NCI-H187 (cell line): Measurements from ENCODE around the gene NR1I3.
"Not testable (repeated sequence)": the region's sequence is repeated elsewhere in the genome, so short reads cannot be mapped to it uniquely, and the experiment has no call there.

Experiments
- DNase-seq, 2 experiments: peaks; one replicate each; lab custom pipeline; 2025; lab: John Stamatoyannopoulos, UW

The NR1I3 gene

DNA sequence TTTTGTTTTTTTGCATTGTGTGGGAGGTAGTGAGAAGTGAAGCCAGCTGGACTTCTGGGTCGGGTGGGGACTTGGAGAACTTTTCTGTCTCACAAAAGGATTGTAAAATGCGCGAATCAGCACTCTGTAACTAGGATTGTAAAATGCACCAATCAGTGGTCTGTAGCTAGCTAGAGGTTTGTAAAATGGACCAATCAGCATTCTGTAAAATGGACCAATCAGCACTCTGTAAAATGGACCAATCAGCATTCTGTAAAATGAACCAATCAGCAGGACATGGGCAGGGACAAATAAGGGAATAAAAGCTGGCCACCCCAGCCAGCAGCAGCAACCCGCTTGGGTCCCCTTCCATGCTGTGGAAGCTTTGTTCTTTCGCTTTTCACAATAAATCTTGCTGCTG, 12.1 kb upstream of the NR1I3 start:
- DNase-seq: not testable (repeated sequence)

DNA sequence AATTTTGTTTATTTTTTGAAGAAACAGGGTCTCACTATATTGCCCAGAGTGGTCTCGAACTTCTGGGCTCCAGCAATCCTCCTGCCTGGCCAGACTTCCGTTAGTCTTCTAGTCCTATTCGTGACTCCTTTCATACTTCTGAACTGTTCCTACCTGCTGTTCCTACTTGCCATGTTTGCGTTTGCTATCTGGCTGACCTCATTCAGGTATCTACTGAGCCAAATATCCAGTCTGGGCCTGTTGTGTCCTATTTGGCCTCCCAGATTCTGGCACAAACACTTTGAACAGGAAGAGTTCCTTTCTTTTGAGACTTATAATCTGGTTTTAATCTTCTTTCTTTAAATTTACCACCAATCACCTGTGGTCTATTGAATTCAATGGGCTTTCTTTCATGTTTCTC, 6.9 kb upstream of the NR1I3 start:
- DNase-seq: no peak

DNA sequence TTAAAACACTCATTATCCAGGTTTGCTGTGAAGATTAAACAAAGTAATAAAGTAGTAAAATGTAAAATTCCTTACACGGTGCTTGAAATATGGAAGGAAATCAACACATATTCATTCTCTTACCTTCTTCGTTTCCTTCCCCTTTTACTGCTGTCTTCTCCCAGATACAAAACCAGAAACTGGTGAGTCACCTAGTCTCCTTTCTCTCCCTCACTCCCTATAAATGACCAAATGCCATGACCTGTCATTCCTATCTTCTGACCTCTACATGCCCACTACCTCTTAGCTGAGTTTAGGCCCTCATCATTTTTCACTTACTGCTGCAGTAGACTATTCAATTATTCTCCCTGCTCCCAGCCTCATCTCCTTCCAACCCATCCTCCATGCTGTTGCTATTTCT, 4.3 kb upstream of the NR1I3 start:
- no peak for DNase-seq

DNA sequence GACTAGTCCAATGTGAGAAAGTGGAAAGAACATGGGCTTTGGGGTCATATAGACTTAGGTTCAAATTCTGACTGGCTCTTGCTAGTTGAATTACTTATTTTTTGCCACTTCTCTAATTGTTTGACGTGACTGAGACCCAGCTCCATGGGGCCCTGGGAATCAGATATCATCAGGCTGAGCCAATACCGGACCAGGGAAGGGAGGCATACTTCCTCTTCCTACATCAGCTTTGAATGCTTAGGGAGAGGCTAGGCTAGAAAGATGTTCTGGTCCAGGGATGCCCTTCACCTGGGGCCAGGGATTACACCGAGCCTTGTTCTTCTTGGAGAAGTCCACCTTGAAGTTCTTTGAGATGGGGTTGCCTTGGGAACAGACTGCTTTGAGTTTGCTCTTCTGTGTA, 3.7 kb upstream of the NR1I3 start:
- DNase-seq: no peak

DNA sequence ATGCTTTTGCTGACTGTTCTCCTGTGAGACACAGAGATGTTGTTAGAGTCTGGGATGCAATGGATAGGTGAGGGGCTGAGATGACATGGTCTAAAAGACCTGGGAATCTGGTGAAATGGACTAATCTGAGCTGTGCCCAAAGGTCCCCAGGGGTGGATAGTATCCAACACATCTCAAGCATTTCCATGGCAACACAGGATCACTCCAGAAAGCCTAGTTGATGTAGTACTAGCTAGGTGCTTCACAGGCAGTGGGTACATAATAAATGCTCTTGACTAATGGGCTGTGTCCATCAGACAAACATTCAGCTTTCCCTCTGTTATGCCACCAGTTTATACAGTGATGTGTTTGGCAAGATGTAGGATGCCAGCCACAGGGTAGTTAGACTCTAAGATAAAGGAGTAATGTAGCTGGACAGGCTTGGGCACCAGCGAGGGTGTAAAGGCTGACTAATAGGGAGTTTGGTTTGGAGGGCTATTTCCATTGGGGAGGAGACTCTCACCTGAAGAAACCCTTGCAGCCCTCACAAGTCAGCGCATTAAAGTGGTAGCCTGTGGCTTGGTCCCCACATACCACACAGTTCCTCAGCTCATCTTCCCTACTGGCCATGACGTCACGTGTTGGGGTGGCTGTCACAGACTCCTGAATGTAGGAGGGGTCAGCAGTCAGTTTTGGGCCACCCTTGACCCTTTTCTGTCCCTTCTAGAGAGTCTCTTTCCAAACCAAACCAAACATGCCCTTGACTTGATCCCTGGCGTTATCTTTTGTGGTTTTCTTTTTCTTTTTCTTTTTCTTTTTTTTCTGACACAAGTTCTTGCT, 1.8 kb downstream of the NR1I3 start:
- DNase-seq: no peak

DNA sequence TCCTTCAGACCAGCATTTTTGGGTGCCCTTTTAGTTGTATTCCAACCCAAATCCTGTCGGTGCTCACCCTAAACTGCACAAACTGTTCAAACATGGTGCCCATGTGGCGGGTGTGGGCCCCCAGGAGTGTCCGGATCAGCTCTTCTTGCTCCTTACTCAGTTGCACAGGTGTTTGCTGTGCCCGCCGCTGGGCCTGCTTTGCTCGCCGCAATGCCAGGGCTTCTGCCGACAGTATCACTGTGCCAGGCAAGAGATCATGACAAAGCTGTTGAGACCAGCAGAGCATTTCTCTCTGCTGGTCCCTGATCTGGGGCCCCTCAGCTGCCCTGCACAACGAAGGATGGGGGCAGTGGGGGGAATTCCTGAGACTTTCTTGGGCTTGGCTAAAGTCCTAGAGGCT, 4.9 kb downstream of the NR1I3 start:
- DNase-seq: no peak

DNA sequence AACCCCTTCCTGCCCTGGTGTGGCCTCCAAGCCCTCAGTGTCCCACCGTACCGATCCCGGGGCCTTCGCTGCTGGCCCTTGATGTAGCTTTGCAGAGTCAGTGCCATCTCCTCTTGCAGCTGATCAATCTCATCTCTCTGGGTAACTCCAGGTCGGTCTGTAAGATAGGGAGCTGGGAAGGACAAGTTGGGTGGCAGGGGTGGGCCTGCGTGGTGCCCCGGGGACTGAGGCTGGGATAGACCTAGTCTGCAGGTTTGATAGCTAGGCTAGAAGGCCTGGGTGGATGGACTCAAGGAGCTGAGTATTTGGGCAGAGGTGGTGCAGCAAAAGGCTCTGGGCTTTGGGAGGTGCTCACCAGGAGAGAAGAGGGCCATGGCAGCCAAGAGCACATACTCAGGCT, 7.2 kb downstream of the NR1I3 start:
- no peak for DNase-seq

DNA sequence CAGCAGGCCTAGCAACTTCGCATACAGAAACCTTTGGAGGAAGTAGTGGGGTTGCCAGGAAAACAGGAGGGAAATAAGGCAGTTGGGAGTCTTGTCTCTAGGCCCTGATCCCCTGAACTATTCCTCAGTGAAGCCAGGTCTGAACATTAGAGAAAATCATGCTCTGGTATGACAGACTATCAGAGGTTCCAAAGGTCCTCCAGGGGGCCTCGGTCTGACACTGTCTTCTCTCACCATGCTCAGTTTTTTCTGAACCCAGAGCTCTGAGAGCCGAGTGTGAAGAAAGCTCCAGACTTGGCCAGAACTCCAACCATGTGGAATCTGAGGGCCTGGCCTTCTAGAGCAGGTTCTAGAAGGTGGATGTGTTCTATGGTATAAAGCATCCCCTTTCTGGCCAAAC, 8.1 kb downstream of the NR1I3 start:
- DNase-seq: no peak

DNA sequence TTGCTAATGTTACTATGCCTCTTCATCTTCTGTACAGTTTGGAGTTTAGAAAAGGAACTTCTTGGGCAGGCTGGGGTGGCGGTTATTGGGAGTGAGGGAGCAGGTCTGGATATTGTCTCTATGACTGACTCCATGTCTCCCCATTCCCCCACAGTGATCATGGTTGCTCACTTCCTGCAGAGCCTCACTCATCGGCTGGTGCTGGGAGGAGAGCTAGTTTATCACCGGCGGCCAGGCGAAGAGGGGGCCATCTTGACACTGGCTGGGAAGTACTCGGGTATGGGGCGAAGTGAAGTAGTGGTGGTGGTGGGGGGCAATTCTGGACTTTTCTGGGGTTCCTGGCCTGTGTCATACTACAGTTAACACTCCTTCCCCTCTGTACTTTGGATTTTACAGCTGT, 10.0 kb downstream of the NR1I3 start:
- no peak for DNase-seq

DNA sequence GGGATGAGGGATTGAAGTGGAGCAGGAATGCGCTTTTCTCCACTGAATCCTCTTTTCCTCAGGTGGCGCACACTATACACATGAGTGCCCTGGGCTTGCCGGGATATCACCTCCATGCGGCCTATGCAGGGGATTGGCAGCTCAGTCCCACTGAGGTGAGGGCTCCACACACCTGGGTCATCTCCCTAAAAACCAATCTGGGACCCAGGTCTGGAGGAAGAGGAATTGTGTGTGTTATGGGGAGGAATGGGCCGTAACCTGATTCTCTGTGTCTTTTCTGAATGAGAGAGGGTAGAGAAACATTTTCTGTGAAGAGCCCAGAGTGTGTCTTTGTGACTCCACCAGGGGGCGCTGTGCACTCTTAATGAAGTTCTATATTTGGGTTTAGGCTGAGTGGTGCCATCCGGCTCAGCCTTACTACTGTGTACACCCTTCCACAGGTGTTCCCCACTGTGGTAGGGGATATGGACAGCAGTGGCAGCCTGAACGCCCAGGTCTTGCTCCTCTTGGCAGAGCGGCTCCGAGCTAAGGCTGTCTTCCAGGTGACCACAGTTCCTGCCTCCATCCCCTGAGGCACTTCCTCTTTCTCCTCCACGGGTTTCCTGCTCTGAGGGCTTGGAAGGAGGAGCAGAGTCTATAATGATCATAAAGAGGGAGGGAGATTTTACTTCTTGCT, 10.7 kb downstream of the NR1I3 start:
- DNase-seq: peak; percentile 83 to 85

DNA sequence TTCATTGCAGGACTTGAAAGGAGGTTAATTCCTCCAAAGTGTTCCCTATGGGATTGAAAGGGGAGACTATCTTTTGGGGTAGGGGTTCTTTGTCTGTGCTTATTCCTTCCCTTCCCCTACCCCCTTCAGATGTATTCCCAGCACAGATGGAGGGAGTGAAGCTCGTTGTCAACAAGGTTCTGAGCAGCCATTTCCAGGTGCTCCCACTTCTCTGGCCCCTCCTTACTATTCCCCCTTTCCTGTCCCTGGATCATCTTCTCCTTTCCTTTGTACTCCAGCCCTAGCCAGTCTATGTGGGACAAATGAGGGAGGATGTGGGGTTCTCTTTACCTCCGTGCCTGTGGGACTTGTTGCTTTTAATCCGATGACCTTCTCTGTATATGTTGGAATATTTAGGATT, 11.2 kb downstream of the NR1I3 start:
- DNase-seq: no peak

DNA sequence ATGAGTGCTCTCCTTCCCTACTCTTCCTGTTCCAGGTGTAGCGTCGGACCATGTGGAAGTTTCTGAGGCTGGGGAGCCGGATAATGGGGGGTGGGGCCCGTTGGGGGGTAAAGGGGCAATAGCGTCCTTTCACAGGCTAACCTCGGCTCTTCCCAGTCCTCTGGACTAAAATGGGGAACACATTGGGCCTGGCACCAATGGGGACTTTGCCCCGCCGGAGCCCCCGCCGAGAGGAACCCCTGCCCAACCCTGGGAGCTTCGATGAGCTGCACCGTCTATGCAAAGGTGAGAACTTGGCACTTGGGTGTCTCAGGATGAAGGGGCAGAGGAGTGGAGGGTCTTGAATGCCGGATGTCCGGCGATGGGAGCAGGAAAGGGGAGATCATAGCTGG, 11.7 kb downstream of the NR1I3 start:
- DNase-seq: no peak

DNA sequence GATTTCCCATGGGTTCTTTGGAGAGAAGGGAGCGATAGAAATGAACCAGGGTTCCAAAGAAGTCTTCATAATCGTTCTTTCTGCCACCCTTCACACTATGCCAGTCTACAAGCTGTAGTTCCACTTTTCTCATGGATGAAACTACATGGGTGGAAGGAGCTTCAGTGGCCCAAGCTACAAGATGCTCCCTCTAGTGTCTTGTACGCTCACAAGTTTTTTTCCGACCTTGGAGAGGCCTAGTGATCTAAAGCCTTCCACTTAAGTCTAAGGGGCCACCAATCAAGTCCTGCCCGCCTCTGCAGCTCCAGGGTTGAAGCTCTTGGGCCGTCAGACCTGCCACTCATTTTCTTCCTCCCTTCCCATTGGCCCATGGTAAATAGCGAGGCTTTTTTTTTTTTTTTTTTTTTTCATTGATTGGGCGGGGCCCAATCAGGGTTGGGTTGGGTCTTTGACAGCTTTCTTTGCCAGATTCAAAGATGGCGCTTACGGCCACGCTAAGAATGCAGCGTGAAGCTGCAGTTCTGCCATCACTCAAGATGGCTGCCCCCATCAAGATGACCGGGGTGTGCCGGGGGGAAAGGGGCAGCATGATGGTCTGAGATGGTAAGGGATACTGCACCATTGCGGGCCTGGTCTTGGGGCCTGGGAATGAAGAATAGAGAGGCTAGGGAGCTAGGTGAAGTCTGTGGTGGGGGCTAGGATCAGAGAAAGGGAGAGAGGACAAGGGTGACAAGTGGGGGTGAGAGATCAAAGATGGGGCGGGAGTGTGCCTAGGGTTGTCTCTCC, 12.3 kb downstream of the NR1I3 start, which contains the start of gene TOMM40L:
Gene TOMM40L, plus strand, starts transcription at position 527 of the 786 bp plus-strand sequence. CDS start 430 bp downstream, outside the sequence.
- peak; percentile 98 to 99 for DNase-seq

DNA sequence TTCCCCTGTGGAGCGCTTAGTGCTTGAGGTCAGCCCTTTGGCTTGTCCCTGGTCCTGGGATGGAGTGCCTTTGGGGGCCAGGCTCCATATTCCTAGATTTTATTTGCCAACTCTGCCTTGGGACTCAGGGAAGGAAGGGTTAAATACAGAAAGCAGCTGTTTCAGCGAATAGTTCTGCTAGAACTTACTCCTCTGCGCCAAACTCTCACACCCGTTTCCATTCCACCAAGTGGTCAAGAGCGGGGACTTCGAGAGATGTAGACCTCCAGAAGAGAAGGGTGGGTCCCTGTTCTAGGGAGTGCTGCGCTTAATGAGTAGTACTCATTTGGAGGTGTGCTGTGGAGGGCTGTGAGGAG, 12.8 kb downstream of the NR1I3 start:
- DNase-seq: no peak

DNA sequence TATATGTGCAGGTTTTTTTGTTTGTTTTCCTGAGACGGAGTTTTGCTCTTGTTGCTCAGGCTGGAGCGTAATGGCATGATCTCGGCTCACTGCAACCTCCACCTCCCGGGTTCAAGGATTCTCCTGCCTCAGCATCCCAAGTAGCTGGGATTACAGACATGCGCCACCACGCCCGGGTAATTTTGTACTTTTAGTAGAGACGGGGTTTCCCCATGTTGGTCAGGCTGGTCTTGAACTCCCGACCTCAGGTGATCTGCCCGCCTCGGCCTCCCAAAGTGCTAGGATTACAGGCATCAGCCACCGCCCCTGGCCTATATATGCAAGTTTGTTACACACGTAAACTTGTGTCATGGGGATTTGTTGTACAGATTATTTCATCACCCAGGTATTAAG, 13.3 kb downstream of the NR1I3 start:
- not testable (repeated sequence) for DNase-seq

DNA sequence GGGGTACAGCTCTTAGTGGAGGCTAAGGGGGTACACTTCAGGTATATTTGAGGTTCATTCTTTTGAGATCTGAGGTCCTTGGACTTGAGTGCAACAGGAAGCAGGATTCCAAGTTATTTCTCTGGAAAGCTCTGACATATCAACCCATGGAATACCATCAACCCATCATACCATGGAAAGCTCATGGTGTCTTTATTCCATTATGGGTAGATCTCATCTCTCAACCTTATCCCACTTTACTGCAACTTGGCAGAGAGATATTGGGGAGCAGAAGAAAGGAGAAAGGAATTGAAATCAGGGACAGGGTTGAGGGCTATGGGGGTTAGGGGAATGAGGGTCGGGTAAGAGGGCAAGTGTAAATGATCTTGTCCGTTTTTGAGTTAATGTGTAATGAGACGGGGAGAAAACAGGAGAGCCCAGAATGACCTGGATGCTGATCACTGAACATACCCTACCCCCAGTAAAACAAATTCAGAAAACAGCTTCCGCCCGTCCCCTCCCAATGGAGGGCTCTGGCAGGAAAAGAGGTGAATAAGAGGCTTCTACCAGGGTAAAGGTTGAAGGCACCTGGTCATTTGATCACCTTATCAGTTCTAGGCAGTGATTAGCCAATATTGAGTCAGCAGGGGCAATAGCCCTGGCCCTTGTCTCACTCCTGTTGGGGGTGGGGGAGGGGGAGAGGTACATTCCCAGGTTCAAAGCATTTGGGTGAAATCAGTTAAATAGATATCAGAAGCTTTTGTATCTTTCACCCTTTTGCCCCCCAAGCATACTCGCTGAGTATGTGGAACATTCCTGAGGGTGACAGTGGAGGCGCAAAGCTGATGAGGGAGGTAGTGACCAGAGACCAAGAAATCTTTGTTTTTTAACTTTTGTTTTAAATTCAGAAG, 14.0 kb downstream of the NR1I3 start:
- DNase-seq: no peak

DNA sequence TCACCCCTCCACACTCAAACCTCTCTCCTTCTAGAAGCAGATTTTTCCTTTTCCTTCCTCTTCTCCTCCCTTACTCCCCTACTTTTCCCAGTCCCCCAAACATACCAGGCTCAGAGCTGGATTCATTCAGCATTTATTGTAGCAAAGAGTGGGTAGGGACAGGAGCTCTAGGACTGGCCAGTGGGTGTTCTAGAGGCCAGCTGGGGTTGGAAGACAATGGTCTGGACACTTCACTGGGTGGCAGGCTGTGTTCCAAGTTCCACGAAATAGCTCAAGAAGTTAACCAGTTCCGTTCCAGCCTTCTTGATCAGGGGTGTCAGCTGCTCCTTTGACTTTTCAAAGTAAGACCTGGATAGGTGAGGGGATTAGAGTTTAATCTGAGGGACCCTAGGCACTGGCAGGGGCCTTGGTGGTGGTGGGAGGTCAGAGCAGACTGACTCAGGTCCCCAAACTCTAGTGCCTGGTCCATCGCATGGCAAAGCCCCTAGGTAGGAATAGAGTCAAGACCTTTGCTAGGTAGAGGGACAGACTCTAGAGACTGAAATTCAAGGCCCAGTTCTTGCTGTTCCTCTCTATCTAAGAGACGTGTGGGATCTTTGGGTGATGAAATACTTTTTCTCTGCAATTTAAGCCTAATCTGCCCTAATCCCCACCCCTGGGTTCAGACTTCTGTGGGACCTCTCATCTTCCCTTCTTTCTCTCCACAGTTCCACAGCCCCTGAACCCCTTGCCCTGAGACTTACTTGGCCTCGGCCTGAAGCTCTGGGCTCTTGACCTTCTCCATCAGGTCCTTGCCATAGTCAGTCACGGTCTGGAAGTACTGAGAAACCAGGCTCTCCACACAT, 15.6 kb downstream of the NR1I3 start:
- no peak for DNase-seq

DNA sequence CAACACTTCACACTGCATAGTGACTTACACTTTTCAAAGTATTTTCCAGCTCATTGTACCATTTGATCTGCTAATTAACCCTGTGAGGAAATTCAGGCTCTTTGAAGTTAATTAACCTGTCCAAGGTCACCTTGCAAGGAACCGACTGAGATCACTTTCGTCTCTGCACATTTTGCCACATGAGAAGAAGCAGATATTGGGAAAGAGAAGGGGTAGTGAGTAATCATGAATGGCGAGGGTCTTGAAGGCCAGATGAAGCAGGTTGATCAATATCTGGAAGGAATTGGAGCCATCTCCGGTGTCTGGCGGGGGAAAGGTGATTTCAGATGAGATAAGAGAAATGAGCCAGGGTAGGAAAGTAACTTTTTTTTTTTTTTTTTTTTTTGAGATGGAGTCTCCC, 18.0 kb downstream of the NR1I3 start:
- no peak for DNase-seq

DNA sequence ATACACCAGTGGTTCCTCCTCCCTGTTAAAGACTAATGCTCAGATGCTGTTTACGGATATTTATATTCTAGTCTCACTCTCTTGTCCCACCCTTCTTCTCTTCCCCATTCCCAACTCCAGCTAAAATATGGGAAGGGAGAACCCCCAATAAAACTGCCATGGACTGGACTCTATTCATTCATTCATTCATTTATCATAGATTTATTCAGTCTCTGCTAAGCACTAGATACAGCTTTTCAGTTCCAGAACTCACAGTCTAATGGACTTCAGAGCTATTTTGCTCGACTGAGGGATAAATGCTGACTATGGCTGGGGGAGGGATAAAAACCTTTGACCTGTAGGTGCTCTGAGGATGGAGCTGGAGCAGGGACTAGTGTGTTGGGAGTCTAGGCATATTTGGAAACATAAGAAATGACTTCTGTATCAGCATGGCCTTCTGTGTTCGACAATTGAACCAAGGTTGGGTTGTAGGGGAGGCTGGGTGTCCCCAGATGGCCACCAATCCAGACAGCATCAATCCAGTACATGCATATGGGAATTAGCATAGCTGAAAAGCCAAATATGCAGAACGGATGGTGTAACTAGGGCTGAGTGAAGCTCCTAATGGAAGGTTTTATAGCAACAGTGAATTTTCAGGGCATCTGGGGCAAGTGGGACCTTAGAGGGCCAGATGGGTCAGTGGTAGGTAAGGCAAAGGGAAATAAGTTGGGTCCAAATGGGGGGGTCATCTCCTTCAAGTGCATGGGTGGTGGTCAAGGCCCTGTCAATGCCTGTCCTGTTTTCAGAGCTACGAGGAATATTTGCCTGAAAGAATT, 18.7 kb downstream of the NR1I3 start:
- DNase-seq: no peak
